Effector CD4-positive, alpha-beta T cell (primary cell): ENCODE results near the gene FAM228A.
"Not testable (repeated sequence)": the region's sequence is repeated elsewhere in the genome, so short reads cannot be mapped to it uniquely, and the experiment has no call there.

Experiments used
- DNase-seq: peaks from one replicate; pipeline ENCODE4 v3.0.0-alpha.2; 2020

FAM228A gene

GRCh38 chr2:24191848-24192247 lies 17.0 kb downstream of the FAM228A start:
- DNase-seq: no peak

GRCh38 chr2:24197213-24197612 lies 22.4 kb downstream of the FAM228A start:
- DNase-seq: not testable (repeated sequence)

GRCh38 chr2:24199968-24200590 lies 25.2 kb downstream of the FAM228A start:
- DNase-seq: no peak

- DNase-seq: no peak
These were observed 25.9 kb downstream of the FAM228A start for GRCh38 chr2:24200799-24201198.

GRCh38 chr2:24203029-24203786 lies 28.4 kb downstream of the FAM228A start:
- no peak for DNase-seq

GRCh38 chr2:24203787-24204150 lies 28.9 kb downstream of the FAM228A start:
- DNase-seq: no peak

- DNase-seq: no peak
These were observed 29.7 kb downstream of the FAM228A start for GRCh38 chr2:24204505-24204904.

- no peak for DNase-seq
These were observed 30.3 kb downstream of the FAM228A start for GRCh38 chr2:24205131-24205530.

- no peak for DNase-seq
These were observed 31.4 kb downstream of the FAM228A start for GRCh38 chr2:24206242-24206641.

GRCh38 chr2:24206714-24207113 lies 31.9 kb downstream of the FAM228A start:
- no peak for DNase-seq

GRCh38 chr2:24207359-24207758 lies 32.5 kb downstream of the FAM228A start:
- no peak for DNase-seq

GRCh38 chr2:24208490-24208889 lies 33.6 kb downstream of the FAM228A start:
- no peak for DNase-seq

- DNase-seq: no peak
These were observed 34.7 kb downstream of the FAM228A start for GRCh38 chr2:24209389-24210105.

GRCh38 chr2:24210106-24210455 lies 35.2 kb downstream of the FAM228A start:
- DNase-seq: no peak

GRCh38 chr2:24210723-24211122 lies 35.9 kb downstream of the FAM228A start:
- no peak for DNase-seq

GRCh38 chr2:24211408-24211807 lies 36.6 kb downstream of the FAM228A start:
- DNase-seq: no peak

- DNase-seq: no peak
These were observed 40.0 kb downstream of the FAM228A start for GRCh38 chr2:24214880-24215279.

- DNase-seq: no peak
These were observed 45.9 kb downstream of the FAM228A start for GRCh38 chr2:24220554-24221291.

- DNase-seq: no peak
These were observed 46.6 kb downstream of the FAM228A start for GRCh38 chr2:24221343-24222050.

- no peak for DNase-seq
These were observed 48.1 kb downstream of the FAM228A start for GRCh38 chr2:24222946-24223345.

GRCh38 chr2:24225499-24226242 lies 50.8 kb downstream of the FAM228A start:
- DNase-seq: no peak

GRCh38 chr2:24228470-24228869 lies 53.6 kb downstream of the FAM228A start:
- DNase-seq: no peak
